Mesodermal cell (in vitro differentiated cells): ENCODE results near the gene LIG3. TPM values are rescaled to one million over a fixed set of nuclear protein-coding genes. Genes with fewer than 3 reads are reported as not detected.
A peak's percentile ranks its signal among the peaks of the same experiment; 100 is the strongest.
"Not testable (repeated sequence)": the region's sequence is repeated elsewhere in the genome, so short reads cannot be mapped to it uniquely, and the experiment has no call there.

Experiments
- H3K27ac ChIP-seq: 2 replicates; pipeline ENCODE4 v1.7.0; 2013; ENCODE audit warnings: mild to moderate bottlenecking, low read depth, low read length, moderate library complexity; ENCODE audit not compliant: severe bottlenecking
- H3K36me3 ChIP-seq: 2 replicates; pipeline ENCODE4 v1.7.1; 2013; ENCODE audit warnings: mild to moderate bottlenecking, low read length, moderate library complexity; ENCODE audit not compliant: control insufficient read depth, insufficient read depth
- H3K4me1 ChIP-seq: one replicate; pipeline ENCODE4 v1.7.1; 2013; ENCODE audit warnings: mild to moderate bottlenecking, low read length; ENCODE audit not compliant: insufficient read depth, control insufficient read depth, poor library complexity, severe bottlenecking
- H3K4me3 ChIP-seq: 2 replicates; pipeline ENCODE4 v1.7.0; 2013; ENCODE audit warnings: low read length, control low read depth, mild to moderate bottlenecking; ENCODE audit not compliant: insufficient read depth, poor library complexity, severe bottlenecking; ENCODE audit errors: extremely low read depth
- H3K9me3 ChIP-seq: 2 replicates; pipeline ENCODE4 v1.7.1; 2013; ENCODE audit warnings: mild to moderate bottlenecking, low read length, moderate library complexity; ENCODE audit not compliant: control insufficient read depth
- WGBS, 2 experiments: methylation state at CpG; one replicate each; pipeline ENCODE4 v1.1.5; 2013; ENCODE audit warnings: missing lambda C conversion rate in 2 of 2; ENCODE audit not compliant: insufficient coverage in 2 of 2; 5-methylcytosine and 5-hydroxymethylcytosine counted together
- polyA plus RNA-seq, 2 experiments: library from polyadenylated mRNA; stranded (reverse); fragments of 50-300 nt; gene quantifications; one replicate each; pipeline ENCODE4 v1.2.3, GENCODE V29; 2013

The LIG3 gene
- polyA plus RNA-seq (2013, experiment 1 of 2), result 39.5 TPM
- polyA plus RNA-seq (2013, experiment 2 of 2), result 27.2 TPM

DNA sequence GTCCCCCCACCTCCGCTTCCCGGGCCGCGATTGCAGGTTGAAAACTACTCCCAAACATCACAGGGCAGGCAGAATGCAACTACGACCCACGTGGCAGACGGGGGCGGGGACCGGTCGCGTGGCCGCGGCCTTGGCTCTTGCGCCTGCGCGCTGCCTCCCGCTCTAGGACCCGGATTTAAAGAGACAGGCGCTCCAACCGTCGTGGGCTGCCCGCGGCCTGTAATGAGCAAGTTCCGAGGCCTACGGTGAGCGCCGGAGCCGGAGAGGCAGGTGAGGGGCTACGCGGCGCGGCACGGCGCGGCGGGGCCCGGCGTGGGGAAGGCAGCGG, at the start of gene LIG3:
Gene LIG3, plus strand, starts transcription at position 160 of the 328 bp plus-strand sequence. CDS start 2,494 bp downstream, outside the sequence.
- WGBS, 2 experiments, result 0% methylated on average over 24 to 33 of the region's 39 CpGs
- peak within 1 kb of the TSS; percentile 98 for H3K27ac ChIP-seq
- peaks cover 26% of the 10 kb centered on the region for H3K36me3 ChIP-seq
- H3K4me1 ChIP-seq, result no peaks in the 10 kb centered on the region
- H3K4me3 ChIP-seq, result peak within 1 kb of the TSS; percentile 84
- H3K9me3 ChIP-seq, result no peaks in the 10 kb centered on the region

DNA sequence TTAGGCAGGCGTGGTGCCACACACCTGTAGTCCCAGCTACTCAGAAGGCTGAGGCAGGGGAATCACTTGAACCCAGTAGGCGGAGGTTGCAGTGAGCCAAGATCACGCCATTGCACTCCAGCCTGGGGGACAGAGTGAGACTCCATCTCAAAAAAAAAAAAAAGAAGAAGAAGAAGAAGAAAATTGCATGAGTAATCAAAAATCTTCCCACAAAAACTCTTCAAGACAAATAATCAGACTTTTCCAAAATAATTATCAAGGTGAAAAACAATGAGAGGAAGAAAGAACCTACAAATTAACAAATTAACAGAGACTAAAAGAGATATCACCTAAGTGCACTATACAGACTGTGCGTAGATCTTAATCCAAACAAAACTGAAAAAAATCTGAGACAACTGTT, 29.5 kb upstream of the LIG3 start:
- H3K36me3 ChIP-seq, H3K4me3 ChIP-seq, H3K4me1 ChIP-seq, H3K27ac ChIP-seq, H3K9me3 ChIP-seq: not testable (repeated sequence)
- WGBS, 2 experiments, result 57 to 100% methylated on average over 1 of the region's 4 CpGs

DNA sequence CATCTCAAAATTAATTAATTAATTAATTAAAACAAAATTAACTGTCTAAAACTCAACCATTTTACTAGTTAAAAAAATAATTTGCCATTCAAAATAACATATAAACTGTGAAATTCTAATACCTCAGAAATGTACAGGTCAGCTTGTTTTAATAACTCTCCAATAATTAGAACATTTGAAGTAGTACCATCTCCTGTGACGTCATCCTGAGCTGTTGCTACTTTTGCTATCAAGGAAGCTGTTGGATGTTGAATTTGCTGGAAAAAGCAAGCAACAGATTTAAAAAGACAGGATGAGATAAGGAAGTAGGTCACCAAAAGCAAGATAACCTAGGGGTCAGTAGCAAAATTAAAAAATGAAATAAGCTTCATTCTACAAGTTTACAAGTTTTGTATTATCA, 21.9 kb upstream of the LIG3 start:
- Histone ChIP-seq H3K4me3 (no peak overlapping the region), H3K4me1 (peaks cover 6% of the 10 kb centered on the region), H3K36me3 (peaks cover 5% of the 10 kb centered on the region), H3K9me3 (no peaks in the 10 kb centered on the region), H3K27ac (no peak overlapping the region)
- WGBS, 2 experiments, result 67 to 88% methylated on average over 1 of the region's 1 CpG

DNA sequence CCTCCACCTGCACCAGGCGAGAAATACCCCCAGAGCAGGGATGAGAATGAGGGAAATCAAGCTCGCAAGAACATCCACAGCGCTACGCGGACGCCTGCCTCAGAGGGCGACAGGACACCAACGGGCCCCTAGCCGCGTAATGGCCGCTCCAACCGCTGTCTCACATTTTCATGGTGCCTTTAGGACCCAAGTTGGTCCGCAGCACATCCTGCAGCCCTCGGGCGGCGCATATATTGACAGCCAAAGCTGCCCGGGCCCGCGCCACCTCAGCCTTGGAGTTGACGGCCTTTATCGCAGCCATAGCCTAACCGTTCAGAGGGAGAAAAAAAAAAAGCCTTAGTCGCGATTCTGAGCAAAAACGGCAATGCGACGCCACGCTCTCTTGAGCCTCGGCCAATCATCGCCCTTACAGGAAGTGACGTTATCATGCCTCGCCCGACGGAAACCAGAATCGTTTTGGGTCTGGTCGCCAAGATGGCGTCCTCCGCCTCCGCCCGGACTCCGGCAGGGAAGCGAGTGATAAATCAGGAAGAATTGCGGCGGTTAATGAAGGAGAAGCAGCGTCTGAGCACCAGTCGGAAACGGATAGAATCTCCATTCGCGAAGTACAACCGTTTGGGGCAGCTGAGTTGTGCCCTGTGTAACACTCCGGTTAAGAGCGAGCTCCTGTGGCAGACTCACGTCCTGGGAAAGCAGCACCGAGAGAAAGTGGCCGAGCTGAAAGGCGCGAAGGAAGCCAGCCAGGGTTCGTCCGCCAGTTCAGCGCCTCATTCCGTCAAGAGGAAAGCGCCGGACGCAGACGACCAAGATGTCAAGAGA, 19.0 kb upstream of the LIG3 start, which contains the start of the genes CCT6B and ZNF830:
Gene CCT6B, minus strand, starts transcription at position 368 of the 819 bp plus-strand sequence. Its CDS starts 67 bp downstream, at position 301.
Gene ZNF830, plus strand, starts transcription at position 448 of the 819 bp plus-strand sequence. Its CDS starts 27 bp downstream, at position 475.
- Histone ChIP-seq H3K4me1 (peaks cover 6% of the 10 kb centered on the region), H3K4me3 (peak within 1 kb of the TSS; percentile 91), H3K27ac (peak within 1 kb of the TSS; percentile 95), H3K9me3 (no peaks in the 10 kb centered on the region), H3K36me3 (peaks cover 25% of the 10 kb centered on the region)
- 0% methylated on average over 57 to 59 of the region's 65 CpGs for WGBS, 2 experiments

DNA sequence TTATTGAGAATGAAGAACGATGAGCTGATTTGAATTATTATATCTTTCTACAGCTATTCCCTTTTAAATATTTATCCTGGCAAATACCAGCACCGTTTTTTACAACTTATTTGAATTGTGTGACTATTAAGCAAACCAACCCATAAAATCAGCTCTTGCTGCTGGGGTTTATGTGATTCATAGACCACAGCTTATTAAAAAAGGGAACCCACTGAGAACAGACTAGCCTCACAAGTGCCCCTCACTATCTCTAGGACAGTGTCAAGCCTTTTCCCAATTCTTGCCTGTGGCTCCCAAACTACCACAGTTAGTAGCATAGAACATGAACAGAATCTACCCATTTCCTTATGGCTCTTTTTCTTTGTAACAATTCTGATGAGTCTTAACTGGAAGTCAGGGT, 6.1 kb upstream of the LIG3 start:
- no peaks in the 10 kb centered on the region for H3K9me3 ChIP-seq

DNA sequence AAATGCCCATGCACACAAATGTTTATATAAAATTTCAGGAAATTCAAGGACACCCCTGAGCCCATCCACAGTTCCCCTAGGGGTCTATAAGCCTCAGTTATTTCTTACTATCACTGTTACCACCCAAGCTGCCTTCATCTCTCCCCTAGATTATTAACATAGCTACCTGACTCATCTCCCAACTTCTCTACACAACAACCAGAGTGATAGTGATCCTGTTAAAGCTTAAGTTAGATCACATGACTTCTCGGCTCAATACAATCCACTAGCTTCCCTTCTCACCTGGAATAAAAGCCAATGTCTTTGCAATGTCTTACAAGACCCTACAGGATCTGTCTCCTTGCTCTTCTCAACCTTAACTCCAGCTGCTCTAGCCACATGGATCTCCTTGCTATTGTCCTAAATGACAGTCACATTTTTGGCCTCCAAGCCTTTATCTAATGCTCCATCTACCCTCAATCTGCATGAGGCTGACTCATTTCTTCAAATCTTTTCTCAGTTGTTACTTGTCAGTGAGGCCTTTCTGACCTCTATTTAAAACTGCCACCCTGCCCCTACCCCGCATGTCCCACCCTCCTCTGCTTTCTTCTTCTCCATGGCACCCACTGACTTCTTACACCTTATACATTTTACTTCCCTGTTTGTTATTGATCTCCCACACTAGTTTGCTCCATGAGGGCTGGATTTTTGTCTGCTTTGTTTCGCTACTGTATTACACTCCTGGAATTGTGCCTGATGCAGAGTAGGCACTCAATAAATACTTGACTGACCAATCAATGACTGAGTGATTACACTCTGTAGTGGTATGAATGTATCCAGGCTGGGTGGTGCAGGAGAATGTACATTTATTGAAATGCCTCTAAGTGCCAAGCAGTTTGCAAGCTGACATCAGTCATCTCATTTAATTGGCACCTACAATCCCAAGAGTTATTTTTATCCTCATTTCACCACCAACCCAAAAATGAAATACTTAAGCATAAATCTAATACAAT, 5.2 kb upstream of the LIG3 start:
- H3K36me3 ChIP-seq, result no peaks in the 10 kb centered on the region
- H3K4me3 ChIP-seq, result no peak overlapping the region
- no peak overlapping the region for H3K27ac ChIP-seq
- 79 to 83% methylated on average over 2 of the region's 3 CpGs for WGBS, 2 experiments
- peaks cover 3% of the 10 kb centered on the region for H3K4me1 ChIP-seq
- H3K9me3 ChIP-seq, result no peaks in the 10 kb centered on the region

More for the DNA sequence above, 6.1 kb upstream of the LIG3 start:
- no peak overlapping the region for H3K4me3 ChIP-seq
- no peak overlapping the region for H3K27ac ChIP-seq
- no CpG with 5 or more reads among the region's 2 CpGs for WGBS, 2 experiments
- no peaks in the 10 kb centered on the region for H3K36me3 ChIP-seq
- H3K4me1 ChIP-seq, result peaks cover 3% of the 10 kb centered on the region

DNA sequence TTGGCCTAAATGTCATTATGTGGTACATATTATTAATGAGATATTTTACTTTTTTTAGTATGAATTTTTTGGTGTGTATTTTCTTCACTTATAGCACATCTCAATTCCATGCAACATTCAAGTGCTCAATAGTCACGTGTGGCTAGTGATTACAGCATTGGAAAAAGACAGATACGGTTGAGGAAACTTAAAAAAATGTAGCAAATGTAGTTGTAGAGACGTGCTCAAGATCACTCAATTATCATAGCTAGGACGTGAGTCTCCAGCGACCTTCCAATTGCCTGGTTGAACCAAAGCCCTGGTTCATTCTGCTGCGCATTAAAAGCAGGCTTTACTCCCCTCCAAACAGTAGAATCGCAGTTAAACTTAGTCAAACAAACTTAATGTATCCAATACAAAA, 1.2 kb upstream of the LIG3 start:
- Histone ChIP-seq H3K9me3 (no peaks in the 10 kb centered on the region), H3K27ac (no peak overlapping the region), H3K36me3 (peaks cover 18% of the 10 kb centered on the region), H3K4me3 (no peak overlapping the region), H3K4me1 (peaks cover 3% of the 10 kb centered on the region)
- WGBS, 2 experiments, result 87 to 98% methylated on average over 5 to 6 of the region's 7 CpGs

DNA sequence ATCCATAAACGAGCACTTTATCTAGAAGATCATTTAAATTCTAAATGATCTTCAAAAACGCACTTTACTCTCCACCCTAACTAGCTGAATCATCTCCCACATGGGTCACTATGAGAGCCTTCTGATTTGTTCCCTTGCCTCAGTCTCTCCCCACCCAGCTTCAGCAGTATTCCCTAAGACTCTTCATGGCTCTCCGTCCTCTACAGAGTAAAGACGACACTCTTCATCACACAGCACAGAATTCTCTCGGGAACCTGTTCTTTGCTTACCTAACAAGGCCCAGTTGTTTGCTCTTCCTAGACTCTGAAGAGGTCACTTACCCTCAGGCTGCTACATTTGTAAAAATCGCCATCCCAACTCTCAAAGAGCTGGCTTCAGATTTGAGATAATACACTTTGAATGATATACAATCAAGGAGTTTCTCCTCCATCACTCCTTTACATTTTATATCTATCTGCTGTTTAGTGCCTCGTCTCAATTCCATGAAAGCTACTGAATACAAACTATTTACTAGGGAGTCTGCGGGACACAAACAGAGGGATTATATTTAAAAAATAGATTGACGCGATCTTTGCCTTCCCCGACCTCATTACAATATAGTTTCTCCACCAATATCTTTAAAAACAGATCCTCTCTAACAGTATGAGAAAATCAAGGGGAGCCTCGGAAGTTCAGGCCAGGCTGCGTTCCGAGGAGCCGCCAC, 511 bp upstream of the LIG3 start:
- Histone ChIP-seq H3K4me1 (peaks cover 3% of the 10 kb centered on the region), H3K9me3 (no peaks in the 10 kb centered on the region), H3K4me3 (peak overlapping the region; percentile 84), H3K27ac (peak overlapping the region; percentile 98), H3K36me3 (peaks cover 24% of the 10 kb centered on the region)
- WGBS, 2 experiments, result 56 to 58% methylated on average over 5 to 7 of the region's 15 CpGs

DNA sequence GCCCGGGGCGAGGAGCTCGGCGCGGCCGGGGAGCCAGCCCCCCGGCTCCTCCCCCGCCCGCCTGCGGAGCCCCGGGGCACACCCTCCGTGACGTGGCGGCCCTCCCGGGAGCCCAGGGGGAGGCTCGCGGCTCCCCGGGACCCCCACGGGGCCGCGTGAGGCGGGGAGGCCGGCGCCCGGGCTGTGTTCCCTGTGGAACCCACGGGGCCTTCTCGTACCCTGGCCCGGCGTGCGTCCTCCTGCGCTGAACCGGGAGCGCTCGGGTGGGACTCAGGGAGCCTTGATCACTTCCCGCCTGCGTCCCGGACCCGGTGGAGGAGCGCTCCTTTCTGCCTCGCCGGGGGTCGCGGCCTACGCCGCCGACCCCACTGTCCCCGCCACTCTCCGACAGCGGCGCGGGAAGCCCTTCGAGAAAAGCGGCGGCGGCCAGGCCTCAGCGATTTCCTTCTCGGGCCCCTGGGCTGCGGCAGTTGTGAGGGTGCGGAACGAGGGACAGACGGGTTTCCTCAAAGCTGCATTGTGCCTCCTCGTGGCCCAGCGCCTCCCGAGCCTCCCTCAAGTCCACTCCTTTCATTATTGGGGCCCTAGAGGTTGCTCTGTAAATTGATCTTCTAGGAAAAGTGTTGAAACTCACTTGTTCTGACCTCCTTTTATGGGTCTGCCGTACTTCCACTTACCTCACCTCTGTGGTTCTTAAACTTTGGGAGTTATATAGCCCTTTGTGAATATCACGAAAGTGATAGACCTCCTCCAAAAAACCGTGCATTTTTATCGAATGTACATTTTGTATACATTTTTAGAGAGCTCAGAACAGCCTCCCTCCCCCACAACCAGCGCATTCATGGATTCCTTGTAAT, 597 bp downstream of the LIG3 start:
- Histone ChIP-seq H3K27ac (peak overlapping the region; percentile 98), H3K9me3 (no peaks in the 10 kb centered on the region), H3K4me1 (no peaks in the 10 kb centered on the region), H3K36me3 (peaks cover 30% of the 10 kb centered on the region), H3K4me3 (peak overlapping the region; percentile 84)
- 0 to 1% methylated on average over 33 to 59 of the region's 69 CpGs for WGBS, 2 experiments
